Stimulated activated CD4-positive, alpha-beta T cell treated with anti-CD3 and anti-CD28 coated beads, Interleukin-1b, Interleukin-23, amount 100 ng/mL, for 1 hour (primary cell): ENCODE results near the gene TMED4.

Experiments
- DNase-seq, 2 donors: peaks; one replicate each; pipeline ENCODE4 v3.0.0-alpha.2; 2020; ENCODE audit warnings: low read depth in 2 of 2

Gene TMED4

DNA sequence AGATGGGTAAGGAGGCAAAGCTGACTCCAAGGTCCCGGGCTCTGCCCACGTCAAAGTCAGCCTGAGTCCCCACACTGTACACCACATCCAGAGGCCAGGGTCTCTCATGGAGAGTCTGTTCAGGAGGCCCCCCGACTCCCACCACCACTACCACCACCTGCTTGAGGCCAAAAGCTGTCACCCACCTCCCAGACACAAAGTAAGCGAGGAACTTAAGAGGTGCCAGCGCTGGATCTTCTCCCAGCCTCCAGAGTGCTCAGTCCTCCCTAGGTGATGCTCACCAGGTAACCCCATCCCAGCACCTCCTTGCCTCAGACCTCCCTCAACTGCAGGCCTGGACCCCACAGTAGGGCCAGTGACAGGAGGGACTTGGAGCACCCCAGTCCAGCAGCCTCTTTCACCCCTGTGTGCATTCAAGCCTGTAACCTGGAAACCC lies 41.4 kb downstream of the TMED4 start:
- no peak for DNase-seq

DNA sequence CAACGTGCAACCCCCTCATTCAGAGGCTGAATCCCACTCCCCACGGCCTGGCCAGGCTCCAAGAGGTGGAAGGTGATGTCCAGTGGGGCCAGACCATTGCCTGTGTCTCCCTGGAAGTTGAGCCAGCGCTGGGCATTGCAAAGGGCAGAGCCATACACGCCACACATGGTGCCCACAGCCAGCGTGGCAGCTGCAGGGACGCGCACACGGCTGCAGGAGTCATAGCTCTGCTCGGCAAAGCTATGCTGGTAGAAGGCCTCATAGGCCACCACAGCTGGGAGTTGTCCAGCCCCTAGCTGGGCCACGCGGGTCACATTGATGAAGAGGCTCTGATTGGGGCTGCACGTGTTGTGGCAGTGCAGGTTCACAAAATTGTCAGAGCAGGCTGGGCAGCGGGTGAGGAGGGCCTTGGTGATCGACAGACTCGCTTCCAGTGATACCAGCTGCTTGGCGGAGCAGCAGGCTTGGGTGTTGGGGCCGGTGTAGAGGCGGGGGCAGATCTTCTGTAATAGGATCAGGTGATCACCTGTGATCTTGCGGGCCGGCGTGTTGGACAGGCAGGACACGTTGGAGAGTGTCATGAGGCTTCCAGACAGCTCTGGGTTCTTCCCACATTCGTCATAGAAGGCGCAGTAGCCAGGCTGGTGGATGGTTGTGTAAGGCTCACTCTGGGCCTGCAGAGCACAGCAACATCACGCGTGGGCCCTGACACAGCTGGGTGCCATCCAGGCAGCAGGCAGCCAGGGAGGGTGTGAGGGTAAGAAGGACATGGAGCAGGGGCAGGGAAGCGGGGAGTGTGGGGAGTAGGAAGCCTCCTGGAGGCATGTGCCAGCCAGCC lies 42.1 kb downstream of the TMED4 start:
- DNase-seq = no peak

DNA sequence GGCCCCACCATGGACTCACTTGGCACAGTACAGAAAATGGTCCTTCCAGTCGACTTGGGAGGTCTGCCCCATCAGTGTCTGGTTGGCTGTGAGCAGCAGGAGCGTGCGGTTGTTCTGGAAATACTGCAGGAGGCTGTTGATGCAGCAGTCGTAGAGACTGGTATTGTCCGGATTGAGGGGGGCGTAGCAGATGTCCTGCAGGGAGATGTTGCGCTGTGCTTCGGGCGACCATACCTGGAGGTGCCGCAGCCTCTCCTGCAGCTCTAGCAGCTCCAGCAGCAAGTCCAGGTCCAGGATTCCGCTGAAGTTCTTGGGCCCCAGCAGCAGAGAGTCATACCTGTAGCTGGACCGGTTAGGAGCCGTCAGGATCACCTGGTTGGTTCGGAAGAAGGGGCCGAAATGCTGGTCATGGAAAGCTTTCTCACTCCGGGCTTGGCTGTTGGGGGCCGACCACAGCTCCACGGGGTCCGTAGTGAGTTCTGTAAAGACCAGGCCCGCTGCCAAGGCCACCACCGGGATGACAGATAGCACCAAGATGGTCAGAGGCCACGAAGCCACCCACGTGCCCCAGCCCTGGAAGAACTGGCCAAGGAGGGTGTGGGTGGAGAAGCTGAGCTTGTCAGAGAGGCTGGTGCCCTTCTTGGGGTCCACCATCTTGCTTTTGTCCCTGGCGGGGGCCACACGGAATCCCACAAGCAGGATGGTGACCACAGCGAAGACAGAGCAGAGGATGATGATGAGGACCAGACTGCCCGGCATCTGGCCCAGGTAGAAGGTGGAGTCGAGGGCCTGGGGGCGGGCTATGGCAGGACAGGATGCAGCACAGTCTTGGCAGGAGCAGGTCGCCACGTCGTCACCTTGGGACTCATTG lies 43.0 kb downstream of the TMED4 start:
- DNase-seq = no peak

DNA sequence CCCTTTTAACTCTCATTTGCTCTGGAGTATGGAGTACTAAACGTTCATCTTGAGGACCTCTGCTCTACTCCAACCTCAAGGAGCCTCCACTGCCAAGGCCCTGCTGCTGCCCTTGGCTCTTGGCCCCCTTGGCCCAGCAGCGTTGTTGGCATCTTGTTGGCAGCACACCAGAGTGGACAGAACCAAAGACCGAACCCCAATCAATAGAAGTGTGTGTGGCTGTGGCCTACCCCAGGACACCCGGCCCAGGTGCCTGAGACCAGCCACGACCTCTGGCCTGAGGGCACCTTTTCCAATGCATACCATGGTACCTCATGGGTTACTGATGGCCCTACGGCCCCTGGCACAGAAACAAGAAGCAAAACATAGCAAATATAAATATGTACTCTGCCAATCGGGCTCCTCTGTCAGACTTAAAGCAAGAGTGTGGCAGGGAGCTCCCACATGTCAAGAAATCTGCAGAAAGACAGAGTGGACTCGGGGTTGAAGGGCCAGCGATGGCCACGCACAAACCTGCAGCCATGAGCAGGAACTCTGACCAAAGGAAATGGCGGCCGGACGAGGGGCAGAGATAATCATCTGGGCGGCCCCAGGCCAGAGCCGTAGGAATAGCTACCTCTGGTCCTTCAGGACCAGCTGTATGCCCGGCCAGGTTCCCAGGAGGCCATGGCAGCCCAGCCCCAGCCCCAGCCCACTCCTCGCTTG lies 43.8 kb downstream of the TMED4 start:
- DNase-seq = no peak

DNA sequence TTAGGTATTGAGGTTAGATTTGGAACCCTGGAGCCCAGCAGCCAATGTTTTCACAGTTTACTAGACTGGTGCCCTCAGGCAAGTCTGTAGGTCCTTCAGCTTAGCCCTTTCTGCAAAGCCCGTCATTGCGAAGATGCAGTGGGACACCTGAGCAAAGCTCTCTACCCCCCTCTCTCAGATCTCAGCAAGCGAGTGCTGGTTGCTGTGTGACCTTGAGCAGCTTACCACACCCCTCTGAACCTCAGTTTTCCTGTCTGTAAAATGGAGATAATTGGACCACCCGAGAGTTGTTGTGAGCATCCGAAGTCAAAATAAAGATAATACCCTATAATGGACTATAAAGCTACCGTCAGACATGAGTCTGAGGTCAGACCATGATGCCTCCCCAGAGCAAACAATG lies 44.6 kb downstream of the TMED4 start:
- DNase-seq = no peak

DNA sequence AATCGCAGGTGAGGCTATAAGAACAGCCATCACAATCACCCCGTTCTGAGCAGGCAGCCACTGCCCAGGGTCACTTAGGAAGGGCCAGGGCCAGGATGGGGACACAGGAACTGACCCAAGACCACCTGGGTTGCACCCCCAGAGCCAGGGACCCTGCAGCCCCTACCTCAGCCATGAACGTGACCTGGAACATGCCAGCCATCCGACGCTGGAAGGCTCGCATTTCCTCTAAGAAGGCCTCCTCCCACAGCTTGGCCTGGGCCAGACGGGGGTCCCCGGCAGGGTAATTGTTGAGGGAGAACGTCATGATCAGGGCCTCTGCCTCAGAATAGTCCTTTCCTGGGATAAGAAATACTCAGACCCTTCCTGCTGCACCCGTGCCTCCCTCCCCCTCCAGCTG lies 45.9 kb downstream of the TMED4 start:
- no peak for DNase-seq

DNA sequence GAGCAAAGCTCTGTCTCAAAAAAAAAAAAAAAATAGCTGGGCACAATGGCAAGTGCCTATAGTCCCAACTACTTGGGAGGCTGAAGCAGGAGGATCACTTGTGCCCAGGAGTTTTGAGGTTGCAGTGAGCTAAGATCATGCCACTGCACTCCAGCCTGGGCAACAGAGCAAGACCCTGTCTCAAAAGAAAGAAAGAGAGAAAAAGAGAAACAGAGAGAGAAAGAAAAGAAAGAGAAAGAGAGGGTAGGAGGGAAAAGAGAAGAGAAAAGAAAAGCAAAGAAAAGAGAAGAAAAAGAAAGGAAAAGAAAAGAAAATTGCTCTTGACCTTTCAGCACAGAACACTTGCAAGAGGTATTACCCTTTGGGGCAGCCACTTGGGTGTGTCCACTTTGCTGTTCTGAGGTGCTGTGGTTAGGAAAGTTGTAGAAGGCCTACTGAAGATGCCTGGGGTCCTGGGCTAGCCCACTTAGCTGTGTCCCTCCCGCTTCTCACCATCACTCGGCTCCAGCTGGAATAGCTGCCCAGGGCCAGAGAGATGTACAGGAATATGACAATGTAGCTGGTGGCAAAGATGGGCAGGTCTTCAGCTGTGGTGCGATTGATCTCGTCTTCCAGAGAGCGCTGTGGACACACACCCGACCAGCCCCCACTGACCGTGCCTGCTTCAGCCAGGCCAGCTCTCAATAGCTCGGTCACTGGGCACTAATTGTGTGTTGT lies 46.5 kb downstream of the TMED4 start:
- DNase-seq = no peak

DNA sequence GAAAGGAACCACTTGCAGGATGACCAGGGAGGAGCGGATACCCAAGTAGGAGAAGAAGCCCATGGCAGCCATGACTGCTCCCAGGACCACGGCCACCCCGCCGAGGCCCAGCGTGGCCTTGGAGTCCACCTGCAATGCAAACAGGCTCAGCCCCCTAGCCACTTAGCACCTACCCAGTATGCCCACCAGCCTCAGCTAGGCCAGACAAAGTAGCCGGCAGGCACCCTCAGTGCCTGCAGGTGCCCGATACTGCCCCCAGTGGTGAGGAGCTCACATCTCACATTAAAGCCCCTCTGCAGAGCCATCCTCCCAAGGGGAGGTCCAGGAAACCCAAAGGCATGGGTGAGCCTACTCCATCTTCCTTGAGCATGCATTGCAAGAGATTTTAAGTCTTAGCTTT lies 47.5 kb downstream of the TMED4 start:
- DNase-seq = peak; percentile 7 to 16

DNA sequence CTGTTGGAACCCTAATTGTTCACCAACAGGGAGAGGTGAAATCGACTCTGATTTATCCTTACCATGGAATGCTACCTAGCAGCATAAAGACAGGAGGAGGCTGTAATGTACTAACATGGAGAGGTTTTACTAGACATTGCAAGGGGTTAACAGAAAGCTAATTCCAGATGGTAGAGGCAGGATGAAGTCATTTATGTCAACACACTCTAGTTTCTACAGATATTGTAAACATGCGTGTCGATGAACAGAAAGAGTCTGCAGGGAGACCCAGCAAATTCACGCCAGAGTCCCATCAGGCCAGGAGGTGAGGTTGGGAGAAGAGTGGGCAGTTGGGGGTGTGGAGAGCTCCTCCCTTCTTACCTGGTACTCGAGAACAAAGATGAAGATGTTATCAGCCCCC lies 47.9 kb downstream of the TMED4 start:
- no peak for DNase-seq

DNA sequence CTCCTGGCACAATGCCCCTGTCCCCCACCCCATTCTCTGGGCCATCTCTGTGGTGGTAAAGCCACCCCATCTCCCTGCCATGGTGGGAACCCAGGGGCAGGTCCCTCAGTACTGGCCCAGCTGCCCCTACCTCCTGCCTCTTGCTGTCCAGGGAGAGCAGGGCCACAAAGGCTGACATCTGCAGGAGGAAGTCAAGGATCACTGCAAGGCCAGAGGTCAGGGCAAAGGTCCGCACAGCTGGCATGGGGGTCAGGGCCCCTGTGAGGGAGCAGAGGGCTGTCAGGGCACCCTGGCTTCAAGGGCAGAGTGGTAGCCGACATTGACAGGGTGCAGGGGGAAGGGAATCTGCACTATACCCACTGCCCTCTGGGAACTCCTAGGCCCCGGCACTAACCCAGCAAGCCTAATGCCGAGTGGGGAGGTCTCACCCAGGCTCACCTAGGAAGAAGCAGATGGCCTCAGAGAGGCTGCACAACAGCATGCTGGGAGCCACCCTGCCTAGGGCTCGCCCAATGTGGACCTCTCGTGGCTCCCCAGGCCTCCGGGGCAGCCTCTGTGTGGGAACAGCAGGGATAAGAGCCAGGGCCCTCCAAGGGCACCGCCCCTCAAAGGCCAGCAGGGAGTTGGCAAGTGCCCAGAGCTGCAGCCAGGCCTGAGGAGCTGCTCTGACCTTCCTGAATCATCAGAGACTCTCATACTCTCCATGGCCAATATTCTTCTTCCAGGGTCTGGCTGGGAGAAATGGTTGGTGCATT lies 48.6 kb downstream of the TMED4 start:
- no peak for DNase-seq

DNA sequence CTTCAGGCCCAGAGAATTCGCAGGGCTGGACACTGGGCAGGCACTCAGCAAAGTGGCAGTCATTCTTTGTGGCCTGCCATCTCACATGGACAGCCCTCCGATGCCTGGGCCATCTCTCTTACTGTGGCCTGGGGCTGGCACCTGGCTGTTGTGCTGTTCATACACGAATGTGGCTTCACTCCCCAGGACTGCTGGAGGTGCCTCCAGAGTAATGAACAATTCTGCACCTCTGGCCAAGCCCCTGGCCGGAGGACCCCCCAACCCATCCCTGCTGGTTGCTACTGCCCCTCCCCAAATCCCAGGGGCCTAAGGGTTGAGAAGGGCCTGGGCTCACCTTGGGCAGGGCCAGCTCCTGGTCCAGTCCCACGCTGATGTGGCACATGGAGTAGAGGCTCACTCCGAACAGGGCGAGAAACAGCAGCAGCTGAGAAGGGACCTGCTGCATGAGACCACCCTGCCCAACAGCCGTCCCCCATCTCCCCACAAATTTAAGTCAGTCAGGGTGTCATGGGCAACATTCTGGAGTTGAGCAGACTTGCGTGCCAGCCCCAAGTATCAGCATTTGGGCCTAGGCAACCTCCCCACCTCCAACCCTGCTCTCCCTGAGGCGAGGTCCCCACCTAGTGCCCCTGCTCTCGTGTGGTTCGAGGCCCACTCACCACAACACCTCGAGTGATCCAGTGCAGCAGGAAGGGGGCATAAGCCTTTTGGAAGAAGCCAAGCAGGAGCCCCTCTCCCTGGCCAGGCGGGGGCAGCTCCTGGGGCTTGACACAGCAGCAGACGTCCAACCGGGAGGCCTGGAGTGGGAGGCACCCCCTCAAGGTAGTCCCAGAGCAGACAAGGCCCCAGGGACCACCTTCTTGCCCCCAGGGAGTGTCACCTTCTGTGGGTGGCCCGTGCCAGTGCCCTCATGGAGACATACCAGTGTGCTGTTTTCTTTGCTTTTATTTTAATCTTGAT lies 50.3 kb downstream of the TMED4 start:
- DNase-seq = no peak

DNA sequence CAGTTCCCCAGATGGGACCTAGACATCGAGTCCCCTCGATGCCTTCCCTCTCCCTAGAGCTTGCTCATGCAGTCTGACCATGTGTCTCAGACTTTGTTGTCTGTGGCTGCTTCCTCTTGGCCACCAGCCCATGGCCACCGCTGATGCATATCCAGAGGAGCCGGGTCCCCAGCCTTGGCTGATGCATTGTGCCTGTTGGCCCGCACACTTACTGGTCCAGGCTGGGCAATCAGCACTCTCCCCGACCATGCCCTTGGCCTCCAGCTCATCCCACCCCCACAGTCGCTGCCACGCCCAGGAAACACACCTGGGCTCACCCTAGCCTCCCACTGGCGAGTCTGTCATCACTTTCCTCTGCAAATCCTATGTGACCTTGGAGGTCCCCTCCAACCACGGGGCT lies 51.0 kb downstream of the TMED4 start:
- DNase-seq = no peak
